ENCODE results near the gene FXYD6. TPM values are rescaled to one million over a fixed set of nuclear protein-coding genes. Genes with fewer than 3 reads are reported as not detected.

Gene FXYD6
- total and polyA plus RNA-seq, 2 of the 8 experiments (the other 6 are each of a cell fraction or from before 2014, with no cell fraction given): 44.6 to 117 TPM

DNA sequence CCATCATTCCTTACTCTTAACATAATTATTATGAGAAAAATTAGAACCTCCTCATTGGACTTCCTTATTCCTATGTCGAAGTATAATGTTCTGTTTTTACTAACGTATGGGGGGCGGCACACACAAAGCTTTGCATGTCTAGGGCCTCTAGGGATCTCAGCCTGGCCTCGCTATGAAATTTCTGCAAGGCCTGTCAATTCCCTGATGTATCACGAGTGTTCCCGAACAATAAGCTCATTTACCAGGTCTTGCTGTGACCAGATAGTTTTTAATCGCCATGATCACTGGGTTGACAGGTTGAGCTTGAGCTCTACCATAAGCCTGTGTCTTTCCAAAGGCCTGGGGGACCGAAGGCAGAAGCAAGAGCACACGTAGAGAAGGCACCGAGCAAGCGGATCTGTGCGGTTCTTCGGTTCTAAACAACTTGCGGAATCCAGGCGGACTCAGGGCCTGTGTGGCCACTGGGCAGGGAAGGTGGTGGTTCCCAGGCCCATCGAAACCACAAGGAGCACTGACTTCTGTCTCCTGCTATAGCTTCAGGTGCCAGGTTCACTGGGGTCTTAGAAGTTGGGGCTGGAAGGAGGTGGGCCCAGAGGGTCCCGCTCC, 41.5 kb downstream of the FXYD6 start (continued):
- TF ChIP-seq, protein P1, sequence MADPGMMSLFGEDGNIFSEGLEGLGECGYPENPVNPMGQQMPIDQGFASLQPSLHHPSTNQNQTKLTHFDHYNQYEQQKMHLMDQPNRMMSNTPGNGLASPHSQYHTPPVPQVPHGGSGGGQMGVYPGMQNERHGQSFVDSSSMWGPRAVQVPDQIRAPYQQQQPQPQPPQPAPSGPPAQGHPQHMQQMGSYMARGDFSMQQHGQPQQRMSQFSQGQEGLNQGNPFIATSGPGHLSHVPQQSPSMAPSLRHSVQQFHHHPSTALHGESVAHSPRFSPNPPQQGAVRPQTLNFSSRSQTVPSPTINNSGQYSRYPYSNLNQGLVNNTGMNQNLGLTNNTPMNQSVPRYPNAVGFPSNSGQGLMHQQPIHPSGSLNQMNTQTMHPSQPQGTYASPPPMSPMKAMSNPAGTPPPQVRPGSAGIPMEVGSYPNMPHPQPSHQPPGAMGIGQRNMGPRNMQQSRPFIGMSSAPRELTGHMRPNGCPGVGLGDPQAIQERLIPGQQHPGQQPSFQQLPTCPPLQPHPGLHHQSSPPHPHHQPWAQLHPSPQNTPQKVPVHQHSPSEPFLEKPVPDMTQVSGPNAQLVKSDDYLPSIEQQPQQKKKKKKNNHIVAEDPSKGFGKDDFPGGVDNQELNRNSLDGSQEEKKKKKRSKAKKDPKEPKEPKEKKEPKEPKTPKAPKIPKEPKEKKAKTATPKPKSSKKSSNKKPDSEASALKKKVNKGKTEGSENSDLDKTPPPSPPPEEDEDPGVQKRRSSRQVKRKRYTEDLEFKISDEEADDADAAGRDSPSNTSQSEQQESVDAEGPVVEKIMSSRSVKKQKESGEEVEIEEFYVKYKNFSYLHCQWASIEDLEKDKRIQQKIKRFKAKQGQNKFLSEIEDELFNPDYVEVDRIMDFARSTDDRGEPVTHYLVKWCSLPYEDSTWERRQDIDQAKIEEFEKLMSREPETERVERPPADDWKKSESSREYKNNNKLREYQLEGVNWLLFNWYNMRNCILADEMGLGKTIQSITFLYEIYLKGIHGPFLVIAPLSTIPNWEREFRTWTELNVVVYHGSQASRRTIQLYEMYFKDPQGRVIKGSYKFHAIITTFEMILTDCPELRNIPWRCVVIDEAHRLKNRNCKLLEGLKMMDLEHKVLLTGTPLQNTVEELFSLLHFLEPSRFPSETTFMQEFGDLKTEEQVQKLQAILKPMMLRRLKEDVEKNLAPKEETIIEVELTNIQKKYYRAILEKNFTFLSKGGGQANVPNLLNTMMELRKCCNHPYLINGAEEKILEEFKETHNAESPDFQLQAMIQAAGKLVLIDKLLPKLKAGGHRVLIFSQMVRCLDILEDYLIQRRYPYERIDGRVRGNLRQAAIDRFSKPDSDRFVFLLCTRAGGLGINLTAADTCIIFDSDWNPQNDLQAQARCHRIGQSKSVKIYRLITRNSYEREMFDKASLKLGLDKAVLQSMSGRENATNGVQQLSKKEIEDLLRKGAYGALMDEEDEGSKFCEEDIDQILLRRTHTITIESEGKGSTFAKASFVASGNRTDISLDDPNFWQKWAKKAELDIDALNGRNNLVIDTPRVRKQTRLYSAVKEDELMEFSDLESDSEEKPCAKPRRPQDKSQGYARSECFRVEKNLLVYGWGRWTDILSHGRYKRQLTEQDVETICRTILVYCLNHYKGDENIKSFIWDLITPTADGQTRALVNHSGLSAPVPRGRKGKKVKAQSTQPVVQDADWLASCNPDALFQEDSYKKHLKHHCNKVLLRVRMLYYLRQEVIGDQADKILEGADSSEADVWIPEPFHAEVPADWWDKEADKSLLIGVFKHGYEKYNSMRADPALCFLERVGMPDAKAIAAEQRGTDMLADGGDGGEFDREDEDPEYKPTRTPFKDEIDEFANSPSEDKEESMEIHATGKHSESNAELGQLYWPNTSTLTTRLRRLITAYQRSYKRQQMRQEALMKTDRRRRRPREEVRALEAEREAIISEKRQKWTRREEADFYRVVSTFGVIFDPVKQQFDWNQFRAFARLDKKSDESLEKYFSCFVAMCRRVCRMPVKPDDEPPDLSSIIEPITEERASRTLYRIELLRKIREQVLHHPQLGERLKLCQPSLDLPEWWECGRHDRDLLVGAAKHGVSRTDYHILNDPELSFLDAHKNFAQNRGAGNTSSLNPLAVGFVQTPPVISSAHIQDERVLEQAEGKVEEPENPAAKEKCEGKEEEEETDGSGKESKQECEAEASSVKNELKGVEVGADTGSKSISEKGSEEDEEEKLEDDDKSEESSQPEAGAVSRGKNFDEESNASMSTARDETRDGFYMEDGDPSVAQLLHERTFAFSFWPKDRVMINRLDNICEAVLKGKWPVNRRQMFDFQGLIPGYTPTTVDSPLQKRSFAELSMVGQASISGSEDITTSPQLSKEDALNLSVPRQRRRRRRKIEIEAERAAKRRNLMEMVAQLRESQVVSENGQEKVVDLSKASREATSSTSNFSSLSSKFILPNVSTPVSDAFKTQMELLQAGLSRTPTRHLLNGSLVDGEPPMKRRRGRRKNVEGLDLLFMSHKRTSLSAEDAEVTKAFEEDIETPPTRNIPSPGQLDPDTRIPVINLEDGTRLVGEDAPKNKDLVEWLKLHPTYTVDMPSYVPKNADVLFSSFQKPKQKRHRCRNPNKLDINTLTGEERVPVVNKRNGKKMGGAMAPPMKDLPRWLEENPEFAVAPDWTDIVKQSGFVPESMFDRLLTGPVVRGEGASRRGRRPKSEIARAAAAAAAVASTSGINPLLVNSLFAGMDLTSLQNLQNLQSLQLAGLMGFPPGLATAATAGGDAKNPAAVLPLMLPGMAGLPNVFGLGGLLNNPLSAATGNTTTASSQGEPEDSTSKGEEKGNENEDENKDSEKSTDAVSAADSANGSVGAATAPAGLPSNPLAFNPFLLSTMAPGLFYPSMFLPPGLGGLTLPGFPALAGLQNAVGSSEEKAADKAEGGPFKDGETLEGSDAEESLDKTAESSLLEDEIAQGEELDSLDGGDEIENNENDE (IDR thresholded peaks at IDR 0.05; ENCODE audit: insufficient replicate concordance, low read length): no peak
- TF ChIP-seq HDAC2 (IDR thresholded peaks at IDR 0.05; ENCODE audit: borderline replicate concordance in 1 of 2, low read depth in 2 of 2, low read length in 2 of 2) (no peak), RAD21 (IDR thresholded peaks at IDR 0.05 in 1 of 2, conservative IDR thresholded peaks at IDR 0.05 in 1 of 2; ENCODE audit: low read depth in 2 of 2, low read length in 2 of 2) (no peak)
